Colonic mucosa (tissue), 4 donors: ENCODE data around the gene FOXO4. TPM values are rescaled to one million over a fixed set of nuclear protein-coding genes. Genes with fewer than 3 reads are reported as not detected.

Experiments used
- DNase-seq: peaks from one replicate; pipeline ENCODE4 v3.0.0-alpha.2; 2020
- H3K27ac ChIP-seq: fragments of 200-600 bp; one replicate; pipeline ENCODE4 v1.8.0; 2021
- H3K27me3 ChIP-seq: fragments of 200-600 bp; one replicate; pipeline ENCODE4 v1.8.0; 2021
- H3K36me3 ChIP-seq: fragments of 200-600 bp; one replicate; pipeline ENCODE4 v1.8.0; 2021
- H3K4me1 ChIP-seq: fragments of 200-600 bp; one replicate; pipeline ENCODE4 v1.8.0; 2021; ENCODE audit warnings: mild to moderate bottlenecking
- H3K4me3 ChIP-seq: fragments of 200-600 bp; one replicate; pipeline ENCODE4 v1.8.0; 2021
- H3K9ac ChIP-seq, 2 donors: one replicate each; pipeline ENCODE4 v1.7.0; 2013; ENCODE audit warnings: control low read depth in 2 of 2, low read depth in 2 of 2, low read length in 2 of 2
- H3K9me3 ChIP-seq: fragments of 200-600 bp; one replicate; pipeline ENCODE4 v1.8.0; 2021
- intact Hi-C: fragments of 100-400 bp; cut with DNase I; formaldehyde crosslinking; loops from one replicate; pipeline ENCODE4 v1.14.1; 2022
- total RNA-seq, 2 donors: library from RNA; stranded (reverse); fragmentation: NEBNext Ultra II Directional in 1 of 2; extraction: Animal tissue kit (Norgen Biotek cat#: 25700) in 1 of 2; gene quantifications; one replicate each; pipeline ENCODE4 v1.2.1, GENCODE V29; 2021
- TF ChIP-seq, protein P1 (sequence below): fragments of 200-600 bp; IDR thresholded peaks from one replicate; pipeline ENCODE4 v1.8.0; 2022; ENCODE audit warnings: antibody characterized with exemption, mild to moderate bottlenecking
- donor health status: healthy.
- donor health status: DM: no; HTN: no; CAD: no.
- donor health status: DM: no; HTN: no; CAD: no.

FOXO4 gene
- total RNA-seq, 2 donors from 2014 or later: 23.4 to 47.4 TPM

DNA sequence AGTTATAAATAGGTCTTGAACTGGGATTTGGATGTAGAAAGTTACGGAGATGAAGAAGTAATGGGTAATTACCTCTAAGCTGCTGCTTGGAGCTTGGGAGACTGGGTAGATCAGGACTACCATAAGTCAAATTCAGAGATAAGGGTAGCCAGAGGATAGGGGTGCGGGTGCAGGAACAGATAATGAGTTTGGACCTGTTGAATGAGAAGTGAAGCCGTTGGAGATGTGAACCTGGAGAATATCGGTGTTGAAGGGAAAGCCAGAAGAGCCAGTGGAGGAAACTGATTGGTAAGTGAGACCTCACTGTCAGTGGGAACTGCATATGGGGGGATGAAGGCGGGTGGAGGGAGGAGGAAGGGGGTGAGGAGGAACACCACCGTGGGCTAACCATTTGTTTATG, 618 bp upstream of the FOXO4 start:
- Histone ChIP-seq H3K4me3 (peak overlapping the region; percentile 50), H3K9me3 (no peaks in the 10 kb centered on the region), H3K9ac (peak overlapping the region in 1 of 2 donors; percentile 57), H3K4me1 (no peaks in the 10 kb centered on the region), H3K36me3 (no peaks in the 10 kb centered on the region), H3K27me3 (no peaks in the 10 kb centered on the region), H3K27ac (no peak overlapping the region)
- no peak for DNase-seq
- TF ChIP-seq, protein P1, sequence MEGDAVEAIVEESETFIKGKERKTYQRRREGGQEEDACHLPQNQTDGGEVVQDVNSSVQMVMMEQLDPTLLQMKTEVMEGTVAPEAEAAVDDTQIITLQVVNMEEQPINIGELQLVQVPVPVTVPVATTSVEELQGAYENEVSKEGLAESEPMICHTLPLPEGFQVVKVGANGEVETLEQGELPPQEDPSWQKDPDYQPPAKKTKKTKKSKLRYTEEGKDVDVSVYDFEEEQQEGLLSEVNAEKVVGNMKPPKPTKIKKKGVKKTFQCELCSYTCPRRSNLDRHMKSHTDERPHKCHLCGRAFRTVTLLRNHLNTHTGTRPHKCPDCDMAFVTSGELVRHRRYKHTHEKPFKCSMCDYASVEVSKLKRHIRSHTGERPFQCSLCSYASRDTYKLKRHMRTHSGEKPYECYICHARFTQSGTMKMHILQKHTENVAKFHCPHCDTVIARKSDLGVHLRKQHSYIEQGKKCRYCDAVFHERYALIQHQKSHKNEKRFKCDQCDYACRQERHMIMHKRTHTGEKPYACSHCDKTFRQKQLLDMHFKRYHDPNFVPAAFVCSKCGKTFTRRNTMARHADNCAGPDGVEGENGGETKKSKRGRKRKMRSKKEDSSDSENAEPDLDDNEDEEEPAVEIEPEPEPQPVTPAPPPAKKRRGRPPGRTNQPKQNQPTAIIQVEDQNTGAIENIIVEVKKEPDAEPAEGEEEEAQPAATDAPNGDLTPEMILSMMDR: no peak
- intact Hi-C loops: no loop called here

DNA sequence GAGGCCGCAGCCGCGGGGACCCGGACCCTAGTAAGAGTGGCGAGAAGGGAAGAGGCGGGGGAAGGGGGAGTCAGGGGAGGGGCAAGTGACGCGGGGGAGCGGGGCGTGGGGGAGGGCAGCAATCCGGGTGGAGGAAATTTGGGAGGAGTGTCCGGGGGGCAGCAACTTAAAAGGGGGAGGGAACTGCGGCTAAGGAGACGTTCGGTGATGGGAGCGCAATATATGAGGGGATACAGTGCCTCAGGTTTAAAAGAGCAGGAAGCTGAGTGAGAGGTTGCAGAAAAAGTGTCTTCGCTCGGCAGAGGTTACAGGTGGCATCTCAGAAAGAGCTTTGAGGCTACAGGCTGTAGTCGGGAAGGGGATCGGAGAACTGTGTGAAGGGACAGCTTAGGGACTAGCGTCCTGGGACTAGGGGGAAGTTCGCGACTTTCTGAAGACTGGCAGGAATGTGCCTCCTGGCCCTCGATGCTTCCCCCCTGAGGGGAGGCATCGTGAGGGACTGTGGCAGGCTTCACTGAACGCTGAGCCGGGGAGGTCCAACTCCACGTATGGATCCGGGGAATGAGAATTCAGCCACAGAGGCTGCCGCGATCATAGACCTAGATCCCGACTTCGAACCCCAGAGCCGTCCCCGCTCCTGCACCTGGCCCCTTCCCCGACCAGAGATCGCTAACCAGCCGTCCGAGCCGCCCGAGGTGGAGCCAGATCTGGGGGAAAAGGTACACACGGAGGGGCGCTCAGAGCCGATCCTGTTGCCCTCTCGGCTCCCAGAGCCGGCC, 519 bp downstream of the FOXO4 start:
- Histone ChIP-seq H3K9me3 (no peaks in the 10 kb centered on the region), H3K4me1 (no peaks in the 10 kb centered on the region), H3K9ac (peak overlapping the region; percentile 64 to 77), H3K4me3 (peak overlapping the region; percentile 50), H3K27ac (peak overlapping the region; percentile 36), H3K27me3 (no peaks in the 10 kb centered on the region), H3K36me3 (no peaks in the 10 kb centered on the region)
- DNase-seq: peak; percentile 69
- TF ChIP-seq, protein P1: no peak
- intact Hi-C loops: no loop called here

DNA sequence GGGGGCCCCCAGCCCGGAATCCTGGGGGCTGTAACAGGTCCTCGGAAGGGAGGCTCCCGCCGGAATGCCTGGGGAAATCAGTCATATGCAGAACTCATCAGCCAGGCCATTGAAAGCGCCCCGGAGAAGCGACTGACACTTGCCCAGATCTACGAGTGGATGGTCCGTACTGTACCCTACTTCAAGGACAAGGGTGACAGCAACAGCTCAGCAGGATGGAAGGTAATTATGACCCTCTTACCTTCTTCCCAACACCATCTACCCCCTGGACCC, 1.0 kb downstream of the FOXO4 start:
- Histone ChIP-seq H3K4me1 (no peaks in the 10 kb centered on the region), H3K36me3 (no peaks in the 10 kb centered on the region), H3K4me3 (peak overlapping the region; percentile 50), H3K9ac (peak overlapping the region; percentile 64 to 77), H3K27ac (no peak overlapping the region), H3K9me3 (no peaks in the 10 kb centered on the region), H3K27me3 (no peaks in the 10 kb centered on the region)
- TF ChIP-seq, protein P1: no peak
- DNase-seq: no peak
- intact Hi-C loops: no loop called here

DNA sequence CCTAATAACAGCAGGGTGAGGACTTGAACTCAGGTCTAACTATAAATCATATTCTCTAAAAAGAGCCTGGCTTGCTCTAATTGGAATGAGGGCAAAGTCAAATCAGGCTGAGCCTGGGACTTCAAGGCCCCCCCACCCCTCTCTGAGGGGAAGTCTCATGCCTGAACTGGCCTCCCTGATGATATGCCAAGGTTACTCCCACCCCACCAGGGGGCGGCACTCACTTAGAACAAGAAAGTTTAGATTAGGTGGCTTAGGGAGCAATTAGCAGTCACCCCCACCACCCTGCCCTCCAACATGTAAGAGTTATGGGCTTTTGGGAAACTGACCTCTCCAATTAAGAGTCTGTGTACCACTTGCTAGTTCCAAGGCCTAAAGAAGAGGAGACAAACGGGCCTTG, 2.7 kb downstream of the FOXO4 start:
- DNase-seq: peak; percentile 63
- no peaks in the 10 kb centered on the region for H3K9me3 ChIP-seq
- intact Hi-C loops: no loop called here
- H3K27me3 ChIP-seq: no peaks in the 10 kb centered on the region
- TF ChIP-seq, protein P1: peak; percentile 47
- no peak overlapping the region for H3K4me3 ChIP-seq
- H3K9ac ChIP-seq: no peak overlapping the region
- H3K36me3 ChIP-seq: no peaks in the 10 kb centered on the region
- no peak overlapping the region for H3K27ac ChIP-seq
- no peaks in the 10 kb centered on the region for H3K4me1 ChIP-seq

DNA sequence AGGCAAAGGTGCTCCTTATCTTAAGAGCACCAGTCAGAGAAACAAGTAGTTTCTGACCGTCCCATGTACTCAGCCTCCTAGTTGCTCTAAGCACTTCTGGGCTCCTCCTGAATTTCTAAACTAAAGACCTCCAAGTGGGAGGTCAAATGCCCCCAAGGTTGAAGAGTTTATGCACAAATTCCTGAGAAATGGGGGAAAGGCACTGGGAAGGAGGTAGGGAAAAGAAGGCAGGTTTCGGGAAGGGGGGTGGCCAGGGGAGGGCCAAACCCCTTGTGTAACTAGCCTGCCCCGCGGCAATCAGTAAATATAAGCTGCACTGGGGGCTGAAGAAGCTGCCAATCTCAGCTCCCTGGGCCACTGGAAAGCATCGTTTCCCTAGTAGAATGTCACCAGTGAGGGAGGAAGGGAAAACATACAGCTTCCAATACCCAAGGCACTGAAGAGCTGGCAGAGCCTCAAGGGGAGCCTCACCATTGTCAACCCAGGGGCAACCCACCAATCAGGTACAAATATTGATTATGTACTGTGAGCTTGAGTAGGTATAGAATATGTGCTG, 3.4 kb downstream of the FOXO4 start:
- intact Hi-C loops: no loop called here

More for the DNA sequence above, 3.4 kb downstream of the FOXO4 start:
- H3K4me1 ChIP-seq: no peaks in the 10 kb centered on the region
- H3K36me3 ChIP-seq: no peaks in the 10 kb centered on the region
- H3K9me3 ChIP-seq: no peaks in the 10 kb centered on the region
- H3K27ac ChIP-seq: no peak overlapping the region
- no peak overlapping the region for H3K4me3 ChIP-seq
- no peak for DNase-seq
- H3K9ac ChIP-seq: no peak overlapping the region
- no peaks in the 10 kb centered on the region for H3K27me3 ChIP-seq
- TF ChIP-seq, protein P1: no peak
